Nephron progenitor cell (in vitro differentiated cells): ENCODE data around the gene ITFG1.
A peak's percentile ranks its signal among the peaks of the same experiment; 100 is the strongest.

Source experiments
- DNase-seq: peaks from one replicate; pipeline ENCODE4 v3.0.0; 2021
- H3K27ac Mint-ChIP-seq: 2 replicates; pipeline ENCODE4 v1.8.0; 2021; ENCODE audit warnings: mild to moderate bottlenecking, moderate library complexity, mixed read lengths
- H3K27me3 Mint-ChIP-seq: 2 replicates; pipeline ENCODE4 v1.8.0; 2021; ENCODE audit warnings: mild to moderate bottlenecking, low read depth, mixed read lengths; ENCODE audit not compliant: poor library complexity
- H3K36me3 Mint-ChIP-seq: 2 replicates; pipeline ENCODE4 v1.8.0; 2021; ENCODE audit warnings: low read depth, mixed read lengths
- H3K4me1 Mint-ChIP-seq: 2 replicates; pipeline ENCODE4 v1.8.0; 2021; ENCODE audit warnings: mixed read lengths
- H3K4me3 Mint-ChIP-seq: 2 replicates; pipeline ENCODE4 v1.8.0; 2021; ENCODE audit warnings: mild to moderate bottlenecking, moderate library complexity, mixed read lengths
- H3K9me3 Mint-ChIP-seq: 2 replicates; pipeline ENCODE4 v1.8.0; 2021; ENCODE audit warnings: mild to moderate bottlenecking, moderate library complexity, mixed read lengths
- TF ChIP-seq, protein P1 (sequence below): fragments of 200-600 bp; sonication (generic); IDR thresholded peaks from 2 replicates; pipeline ENCODE4 v1.5.0; 2021; ENCODE audit warnings: antibody characterized with exemption

Gene ITFG1

DNA sequence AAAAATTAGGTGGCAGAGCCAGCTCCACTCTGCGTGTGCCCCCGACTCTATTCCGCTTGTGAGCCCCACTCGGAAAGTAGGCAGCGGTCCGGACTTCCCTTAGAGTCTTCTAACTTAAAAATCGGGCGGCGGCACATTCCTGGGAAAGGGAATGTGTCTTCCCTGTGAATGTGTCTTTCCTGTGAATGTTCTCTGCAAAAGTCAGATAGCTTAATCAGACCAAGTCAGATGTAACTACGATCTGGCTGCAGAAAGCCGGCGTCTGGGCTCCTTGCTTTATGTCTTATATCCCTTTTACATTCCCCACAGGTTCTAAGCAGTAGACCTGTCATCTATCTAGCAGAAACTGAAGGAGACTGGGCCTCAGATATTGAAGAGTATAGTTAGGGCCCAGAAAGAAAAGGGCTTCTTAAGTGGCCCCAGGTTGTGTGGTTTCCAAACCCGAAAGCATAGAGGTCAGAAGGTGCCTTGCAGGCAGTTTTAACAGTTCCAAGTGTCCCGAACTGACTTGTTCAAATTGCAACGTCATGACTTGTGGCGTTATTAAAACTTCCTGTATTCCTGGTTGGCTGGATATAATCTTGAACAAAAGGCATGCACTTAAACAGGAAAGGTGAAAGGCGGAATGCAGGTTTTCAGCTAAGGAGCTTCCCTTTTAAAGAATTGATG, 869 bp upstream of the ITFG1 start:
- DNase-seq, result peak; percentile 31
- H3K4me3 Mint-ChIP-seq, result peak overlapping the region; percentile 99
- H3K27me3 Mint-ChIP-seq, result no peaks in the 10 kb centered on the region
- H3K36me3 Mint-ChIP-seq, result peaks cover 10% of the 10 kb centered on the region
- TF ChIP-seq, protein P1, sequence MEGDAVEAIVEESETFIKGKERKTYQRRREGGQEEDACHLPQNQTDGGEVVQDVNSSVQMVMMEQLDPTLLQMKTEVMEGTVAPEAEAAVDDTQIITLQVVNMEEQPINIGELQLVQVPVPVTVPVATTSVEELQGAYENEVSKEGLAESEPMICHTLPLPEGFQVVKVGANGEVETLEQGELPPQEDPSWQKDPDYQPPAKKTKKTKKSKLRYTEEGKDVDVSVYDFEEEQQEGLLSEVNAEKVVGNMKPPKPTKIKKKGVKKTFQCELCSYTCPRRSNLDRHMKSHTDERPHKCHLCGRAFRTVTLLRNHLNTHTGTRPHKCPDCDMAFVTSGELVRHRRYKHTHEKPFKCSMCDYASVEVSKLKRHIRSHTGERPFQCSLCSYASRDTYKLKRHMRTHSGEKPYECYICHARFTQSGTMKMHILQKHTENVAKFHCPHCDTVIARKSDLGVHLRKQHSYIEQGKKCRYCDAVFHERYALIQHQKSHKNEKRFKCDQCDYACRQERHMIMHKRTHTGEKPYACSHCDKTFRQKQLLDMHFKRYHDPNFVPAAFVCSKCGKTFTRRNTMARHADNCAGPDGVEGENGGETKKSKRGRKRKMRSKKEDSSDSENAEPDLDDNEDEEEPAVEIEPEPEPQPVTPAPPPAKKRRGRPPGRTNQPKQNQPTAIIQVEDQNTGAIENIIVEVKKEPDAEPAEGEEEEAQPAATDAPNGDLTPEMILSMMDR, result no peak
- H3K27ac Mint-ChIP-seq, result peak overlapping the region; percentile 99
- no peaks in the 10 kb centered on the region for H3K9me3 Mint-ChIP-seq
- peaks cover 36% of the 10 kb centered on the region for H3K4me1 Mint-ChIP-seq

DNA sequence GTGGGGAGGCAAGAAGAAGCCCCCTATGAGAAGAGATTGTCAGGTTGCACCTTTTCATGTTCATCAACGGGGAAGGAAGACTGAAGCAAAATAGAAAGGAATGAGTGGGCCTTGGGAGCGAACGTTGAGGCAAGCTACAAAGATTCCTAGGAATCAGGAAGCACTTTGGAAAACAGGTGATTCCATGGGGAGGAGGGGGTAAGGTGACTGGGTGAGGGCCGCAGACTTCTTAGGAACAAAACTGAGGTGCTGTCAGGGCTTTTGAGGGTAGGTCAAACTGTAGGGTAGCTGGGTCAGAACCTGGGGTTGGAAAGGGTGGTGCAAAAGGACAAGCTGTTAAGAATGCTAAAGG, 528 bp downstream of the ITFG1 start:
- H3K27ac Mint-ChIP-seq, result peak overlapping the region; percentile 99
- peaks cover 36% of the 10 kb centered on the region for H3K4me1 Mint-ChIP-seq
- DNase-seq, result no peak
- no peaks in the 10 kb centered on the region for H3K9me3 Mint-ChIP-seq
- H3K27me3 Mint-ChIP-seq, result no peaks in the 10 kb centered on the region
- peaks cover 16% of the 10 kb centered on the region for H3K36me3 Mint-ChIP-seq
- TF ChIP-seq, protein P1, result no peak
- H3K4me3 Mint-ChIP-seq, result peak overlapping the region; percentile 99

DNA sequence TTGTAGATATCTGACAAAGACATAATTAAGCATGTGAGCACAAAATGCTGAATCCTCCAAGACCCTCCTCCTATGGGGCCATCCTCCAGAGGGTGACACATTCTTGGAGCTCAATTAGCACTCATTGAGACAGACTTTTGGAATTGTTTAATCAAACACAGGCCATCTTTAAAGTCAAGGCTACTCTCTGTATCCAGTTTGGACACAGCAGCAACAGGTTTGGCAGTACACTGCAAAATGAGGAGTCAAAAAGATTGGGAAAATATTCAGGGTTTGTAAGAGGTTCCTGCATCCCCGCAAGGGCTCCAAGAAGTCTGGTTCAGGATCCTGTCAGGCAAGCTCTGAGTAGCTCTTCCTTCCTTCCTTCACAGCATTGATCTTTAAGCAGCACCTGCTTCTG, 1.3 kb downstream of the ITFG1 start:
- no peak for DNase-seq
- Mint-ChIP-seq H3K27ac (peak overlapping the region; percentile 99), H3K27me3 (no peaks in the 10 kb centered on the region), H3K9me3 (no peaks in the 10 kb centered on the region), H3K36me3 (peaks cover 20% of the 10 kb centered on the region), H3K4me1 (peaks cover 36% of the 10 kb centered on the region), H3K4me3 (peak overlapping the region; percentile 99)
- TF ChIP-seq, protein P1, result no peak

DNA sequence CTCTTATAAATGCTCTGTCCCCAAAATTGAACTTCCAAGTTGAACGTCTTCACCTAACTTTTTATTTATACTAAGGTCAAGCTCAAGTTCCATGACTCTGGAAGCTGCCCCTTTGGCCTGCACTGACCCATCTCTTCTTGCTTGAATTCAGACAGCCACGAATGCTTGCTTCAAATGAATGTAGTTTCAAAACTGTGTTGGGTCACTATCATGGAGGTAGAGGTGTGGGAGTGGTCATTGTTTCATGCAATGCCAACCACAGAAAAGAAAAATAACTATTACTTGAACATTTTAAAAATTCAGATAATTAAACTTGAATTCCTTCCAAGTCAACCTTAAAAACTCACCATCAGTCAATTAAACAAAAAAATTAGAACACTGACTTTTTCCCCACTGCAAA, 2.5 kb downstream of the ITFG1 start:
- TF ChIP-seq, protein P1, result no peak
- peaks cover 29% of the 10 kb centered on the region for H3K4me1 Mint-ChIP-seq
- no peak overlapping the region for H3K27ac Mint-ChIP-seq
- peaks cover 29% of the 10 kb centered on the region for H3K36me3 Mint-ChIP-seq
- H3K27me3 Mint-ChIP-seq, result no peaks in the 10 kb centered on the region
- H3K4me3 Mint-ChIP-seq, result no peak overlapping the region
- no peak for DNase-seq
- H3K9me3 Mint-ChIP-seq, result no peaks in the 10 kb centered on the region

DNA sequence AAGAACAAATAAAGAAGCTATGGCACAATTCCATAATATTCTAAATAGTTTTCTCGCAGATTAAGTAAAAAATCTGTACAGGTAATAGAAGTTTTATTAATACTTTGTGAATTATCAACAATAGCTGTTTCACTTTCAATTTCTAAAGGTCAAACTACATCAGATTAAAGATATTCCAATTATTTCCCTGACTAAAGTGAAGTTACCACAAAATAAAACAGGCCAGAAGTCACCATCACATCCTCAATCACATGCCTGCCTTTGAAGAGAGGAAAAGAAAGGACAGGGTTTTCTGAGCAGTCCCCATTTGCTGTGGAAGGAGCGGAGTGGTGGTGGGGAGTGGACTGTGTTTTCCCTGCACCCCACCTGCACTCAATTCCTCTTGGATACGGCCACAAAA, 11.1 kb downstream of the ITFG1 start:
- H3K4me3 Mint-ChIP-seq, result no peak overlapping the region
- no peaks in the 10 kb centered on the region for H3K27me3 Mint-ChIP-seq
- no peaks in the 10 kb centered on the region for H3K9me3 Mint-ChIP-seq
- TF ChIP-seq, protein P1, result no peak
- no peaks in the 10 kb centered on the region for H3K4me1 Mint-ChIP-seq
- DNase-seq, result no peak
- no peak overlapping the region for H3K27ac Mint-ChIP-seq
- peaks cover 39% of the 10 kb centered on the region for H3K36me3 Mint-ChIP-seq
